GM20431 (cell line): ENCODE data around the gene MMP24OS.

Experiments
- in situ Hi-C: fragments of 300-500 bp; cut with MseI, MboI; formaldehyde crosslinking; loops from one replicate; pipeline ENCODE4 v1.15.0; 2020; ENCODE audit warnings: low sequenced_read_pairs; ENCODE audit not compliant: unreplicated experiment

MMP24OS gene

DNA sequence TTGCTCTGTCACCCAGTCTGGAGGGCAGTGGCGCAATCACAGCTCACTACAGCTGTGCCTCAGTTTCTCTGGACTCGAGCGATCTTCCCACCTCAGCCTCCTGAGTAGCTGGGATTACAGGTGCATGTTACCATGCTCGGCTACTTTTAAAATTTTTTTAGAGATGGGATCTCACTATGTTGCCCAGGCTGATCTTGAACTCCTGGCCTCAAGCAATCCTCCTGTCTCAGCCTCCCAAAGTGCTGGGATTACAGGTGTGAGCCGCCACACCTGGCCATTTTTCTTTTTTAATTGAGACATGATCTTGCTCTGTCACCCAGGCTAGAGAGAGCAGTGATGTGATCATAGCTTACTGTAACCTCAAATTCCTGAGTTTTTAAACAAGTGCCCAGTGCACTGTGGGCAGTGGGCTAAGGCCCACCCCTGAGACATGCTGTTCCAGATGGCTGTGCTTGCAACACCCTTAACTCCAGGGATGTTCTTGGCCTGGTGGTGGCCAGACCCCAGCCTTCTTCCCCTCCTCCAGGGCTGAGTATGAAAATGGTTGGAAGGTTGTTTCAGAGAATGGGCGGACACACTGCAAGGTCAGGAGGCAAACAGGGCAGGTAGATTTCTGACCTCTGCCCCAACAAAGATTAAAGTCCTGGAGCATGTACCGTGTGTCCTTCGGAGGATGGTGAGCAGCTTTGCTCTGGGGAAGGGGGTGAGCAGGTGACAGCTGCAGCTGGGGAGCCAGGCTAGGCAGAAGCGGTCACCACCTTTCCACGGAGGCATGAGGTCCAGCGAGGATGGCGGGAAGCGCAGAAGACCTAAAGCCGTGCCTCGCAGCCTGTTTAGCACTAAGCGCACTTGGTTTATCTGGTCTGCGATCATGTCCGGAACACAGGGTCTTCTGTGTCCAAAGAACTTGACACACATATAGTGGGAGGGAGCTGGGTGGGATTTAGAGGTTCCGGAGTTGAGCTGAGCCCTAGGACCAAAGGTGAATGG lies 15.7 kb upstream of the MMP24OS start:
- in situ Hi-C loops: no loop called here

DNA sequence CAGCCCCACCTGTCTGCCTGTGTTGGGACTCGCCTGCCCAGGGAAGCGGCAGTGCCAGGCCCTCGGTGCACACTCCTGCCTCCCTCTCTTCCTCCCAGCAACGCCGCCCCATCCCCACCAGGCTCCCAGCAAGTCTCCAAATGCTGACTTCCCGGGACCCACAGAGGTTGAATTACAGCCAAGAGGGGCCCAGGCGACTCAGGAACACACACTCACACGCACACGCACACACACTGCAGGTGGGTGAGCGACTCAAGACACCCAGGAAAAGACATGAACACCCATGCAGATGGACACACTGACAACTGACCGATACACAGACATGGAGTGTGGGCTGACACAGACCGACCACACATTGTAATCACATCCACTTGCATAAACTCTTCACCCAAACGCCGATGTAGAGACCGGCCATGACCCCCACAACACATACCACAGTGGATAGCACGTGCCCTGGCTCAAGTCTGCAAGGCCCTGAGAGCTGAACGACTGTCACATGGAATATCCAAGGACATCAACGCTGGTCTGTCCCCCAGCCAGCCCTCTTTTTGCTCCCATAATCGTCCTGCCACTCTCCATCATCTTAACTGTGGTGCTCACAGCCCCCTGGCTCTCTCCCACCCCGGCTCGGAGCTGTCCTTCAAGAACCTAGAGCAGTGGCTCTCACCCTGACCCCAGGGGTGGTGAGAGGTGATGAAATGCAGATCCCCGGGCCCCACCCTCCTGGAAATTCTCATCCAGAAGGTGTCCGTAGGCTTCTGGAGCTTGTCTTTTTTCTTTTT lies 14.8 kb upstream of the MMP24OS start:
- in situ Hi-C loops: no loop called here

DNA sequence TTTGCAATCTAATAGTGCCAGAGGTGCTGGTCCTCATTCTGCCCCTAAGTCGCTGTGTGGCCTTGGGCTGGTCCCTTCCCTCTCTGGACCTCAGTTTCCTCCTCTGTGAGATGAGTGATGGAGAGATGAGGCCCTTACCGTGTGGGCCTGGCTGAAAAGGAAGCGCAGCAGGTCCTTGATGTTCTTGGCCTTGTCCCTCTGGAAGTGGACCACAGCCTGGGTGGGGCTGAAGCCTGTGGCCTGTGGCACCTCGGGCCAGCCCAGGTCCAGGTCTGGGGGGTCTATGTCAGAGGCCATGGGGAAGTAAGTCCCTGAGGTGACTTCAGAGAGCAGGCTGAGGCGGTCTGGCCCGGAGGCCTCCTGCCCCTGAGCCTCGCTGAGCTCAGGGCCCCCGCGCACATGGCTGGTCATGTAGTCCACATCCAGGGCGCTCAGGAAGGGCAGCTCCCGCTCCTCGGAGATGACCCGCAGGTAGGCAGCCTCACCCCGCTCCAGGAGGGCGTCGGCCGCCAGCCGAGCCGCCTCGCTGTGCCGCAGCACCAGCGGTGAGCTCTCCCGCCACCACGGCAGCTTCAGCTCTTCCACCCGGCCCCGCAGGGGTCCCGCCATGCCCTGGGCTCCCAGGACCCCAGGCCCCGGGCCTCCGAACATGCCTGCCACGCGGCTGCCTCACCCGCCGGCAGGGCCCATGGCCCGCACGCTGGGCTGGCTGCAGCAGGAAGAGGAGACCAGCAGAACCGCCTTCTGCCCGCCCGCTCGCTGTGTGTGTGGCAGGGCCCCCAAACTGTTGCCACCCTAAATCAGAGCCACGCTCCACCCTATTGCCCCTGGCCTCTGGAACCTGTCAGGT lies 14.0 kb upstream of the MMP24OS start, which contains the start of gene FAM83C:
Gene FAM83C (minus strand): TSS at position 772 of the 850 bp plus-strand sequence. CDS start 121 bp downstream, at position 651.
- in situ Hi-C loops: no loop called here

DNA sequence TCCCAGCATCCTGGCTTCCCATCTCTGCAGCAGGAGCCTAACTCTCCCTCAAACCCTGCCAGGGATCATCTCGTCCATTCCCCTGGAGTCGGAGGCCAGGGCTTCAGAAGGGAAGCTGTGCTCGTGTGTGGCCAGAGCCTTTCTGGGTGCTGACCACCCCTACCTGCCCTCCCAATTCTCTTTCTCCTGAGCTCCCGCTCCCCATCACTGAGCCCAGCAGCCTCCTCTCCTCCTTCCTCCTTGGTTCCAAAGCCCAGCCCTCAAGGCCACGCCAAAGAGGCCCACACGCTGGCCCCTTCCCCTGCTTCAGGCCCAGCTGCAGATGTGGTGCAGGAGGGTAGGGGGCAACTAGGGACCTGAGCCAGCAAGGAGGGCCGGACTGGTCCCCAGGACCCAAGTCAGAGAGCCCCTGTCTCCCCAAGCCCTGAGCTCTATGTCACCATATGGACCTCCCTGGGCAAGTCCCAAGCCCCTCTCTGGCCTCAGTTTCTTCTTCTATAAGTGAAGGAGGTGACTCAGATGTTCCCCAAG lies 13.0 kb upstream of the MMP24OS start:
- in situ Hi-C loops: no loop called here

DNA sequence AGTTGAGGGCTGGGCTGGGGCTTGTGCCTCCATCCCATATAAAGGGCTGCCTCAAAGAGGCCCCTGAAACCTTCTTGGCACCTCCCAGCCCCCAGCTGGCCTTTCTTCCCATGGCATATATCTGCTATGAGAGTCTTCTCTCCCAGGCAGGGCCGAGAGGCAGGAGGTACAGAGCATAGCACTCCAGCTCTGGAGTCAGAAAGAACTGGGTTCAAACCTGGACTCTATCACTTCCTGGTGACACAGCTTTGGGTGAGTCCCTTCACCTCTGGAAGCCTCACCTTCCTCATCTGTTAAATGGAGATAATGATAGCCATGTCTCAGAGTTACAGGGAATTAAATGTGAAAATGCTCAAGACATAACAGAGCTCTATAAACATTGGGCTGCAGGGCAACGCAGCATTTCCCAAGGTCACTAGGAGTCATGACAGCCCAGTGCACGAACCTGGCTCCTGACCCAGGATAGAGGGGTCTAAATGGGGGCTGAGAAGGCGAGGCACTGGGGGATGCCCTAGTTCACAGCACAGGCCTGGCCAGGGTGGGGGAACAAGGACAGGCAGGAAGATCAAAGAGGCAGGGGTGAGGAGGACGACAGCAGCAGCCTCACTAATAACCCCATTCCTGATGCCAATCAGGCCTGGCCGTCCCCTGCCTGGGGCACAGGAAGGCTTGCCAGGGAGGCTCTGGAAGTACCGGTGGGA lies 12.4 kb upstream of the MMP24OS start:
- in situ Hi-C loops: no loop called here

DNA sequence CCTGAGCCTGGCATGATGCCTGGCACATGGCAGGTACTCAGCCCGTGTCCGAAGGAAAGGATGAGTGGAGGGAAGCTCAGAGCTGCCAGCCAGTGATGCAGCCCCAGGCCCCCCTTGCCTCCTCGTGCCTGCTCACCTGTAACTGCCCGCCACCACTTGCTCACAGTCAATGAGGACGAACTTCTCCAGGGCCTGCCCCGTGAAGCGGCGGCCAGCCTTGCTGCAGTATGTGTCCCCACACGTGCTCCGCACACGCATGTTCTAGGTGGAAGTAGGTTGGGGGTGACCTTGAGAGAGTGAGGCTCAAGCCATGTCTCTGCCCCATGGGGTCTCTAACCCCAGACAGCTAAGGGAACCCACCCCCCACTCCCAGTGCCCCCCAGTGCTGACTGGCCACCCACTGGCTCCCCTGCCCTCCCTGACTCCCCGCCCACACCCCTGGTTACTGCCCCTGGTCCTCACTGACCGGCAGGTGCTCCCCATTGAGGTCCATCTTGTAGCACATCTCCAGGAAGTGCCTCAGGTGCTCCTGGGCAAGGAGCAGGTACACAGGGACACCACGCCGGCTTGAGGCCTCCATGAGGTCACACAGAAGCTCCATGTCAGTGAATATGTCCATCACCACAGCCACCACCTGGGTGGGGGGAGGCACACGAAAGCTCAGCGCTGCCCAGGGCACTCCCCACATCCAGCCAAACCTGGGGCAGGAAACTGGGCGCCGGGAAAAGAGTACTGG lies 10.6 kb upstream of the MMP24OS start:
- in situ Hi-C loops: no loop called here

DNA sequence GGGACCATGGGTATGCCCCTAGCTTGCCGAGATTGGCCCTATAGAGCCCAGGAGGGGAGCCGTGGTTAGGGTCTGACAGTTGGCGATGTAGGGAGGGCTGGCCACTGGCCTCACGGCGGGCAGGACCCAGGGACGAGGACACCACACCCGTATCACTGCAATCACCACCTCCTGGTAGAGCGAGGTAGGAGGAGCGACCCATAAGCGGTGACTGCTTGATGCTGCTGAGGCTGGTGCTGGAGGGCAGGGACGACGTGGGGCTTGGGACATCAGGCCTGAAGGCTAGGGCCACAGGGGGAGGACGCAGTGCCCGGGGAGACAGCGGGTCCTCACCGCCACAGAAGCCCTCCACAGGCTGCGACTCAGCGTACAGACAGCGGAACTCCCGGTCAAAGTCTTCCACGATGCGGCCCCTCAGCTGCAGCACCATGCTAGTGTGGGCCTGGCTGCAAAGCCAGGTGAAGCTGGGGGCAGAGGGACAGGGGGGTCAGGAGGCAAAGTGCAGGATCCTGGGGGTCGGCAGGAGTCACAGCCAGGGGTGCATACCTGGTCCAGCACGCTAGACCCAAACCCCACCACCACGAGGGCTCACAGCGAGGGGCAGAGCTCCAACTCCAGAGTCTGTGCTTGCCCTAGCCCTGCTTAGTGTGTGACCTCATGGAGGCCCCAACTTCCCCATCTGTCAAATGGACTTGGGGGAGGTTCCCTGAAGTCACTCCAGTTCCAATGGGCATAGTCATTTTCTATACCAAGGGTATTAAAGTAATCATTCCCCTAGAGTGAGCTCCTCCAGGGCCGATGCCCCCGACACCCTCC lies 9.8 kb upstream of the MMP24OS start:
- in situ Hi-C loops: no loop called here

DNA sequence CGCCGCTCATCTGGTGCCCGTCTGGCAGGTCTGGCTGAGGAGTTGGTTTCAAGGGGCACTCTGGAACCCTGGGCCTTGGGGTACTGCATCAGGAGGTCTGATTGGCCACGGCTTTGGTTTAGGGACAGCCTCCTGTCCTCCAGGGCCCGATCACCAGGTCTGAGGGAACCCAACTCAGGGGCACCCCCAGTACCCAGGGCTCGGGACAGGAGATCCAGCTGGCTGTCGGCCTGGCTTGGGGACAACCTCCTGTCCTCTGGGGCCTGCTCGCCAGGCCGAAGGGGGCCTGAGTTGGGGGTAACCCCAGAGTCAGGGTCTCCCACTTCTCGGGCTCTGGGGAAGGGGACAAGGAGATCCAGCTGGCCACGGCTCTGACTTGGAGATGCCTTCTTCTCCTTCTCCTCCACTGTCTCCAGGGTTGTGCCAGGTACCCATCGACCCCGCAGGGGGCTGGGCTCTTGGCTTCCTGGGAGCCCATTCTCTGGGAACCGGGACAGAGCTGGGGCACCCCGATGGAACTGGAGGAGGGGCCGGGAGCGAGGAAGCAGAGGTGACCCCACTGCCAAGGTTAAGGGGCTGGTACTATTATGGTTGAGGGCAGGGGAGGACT lies 9.1 kb upstream of the MMP24OS start:
- in situ Hi-C loops: no loop called here

DNA sequence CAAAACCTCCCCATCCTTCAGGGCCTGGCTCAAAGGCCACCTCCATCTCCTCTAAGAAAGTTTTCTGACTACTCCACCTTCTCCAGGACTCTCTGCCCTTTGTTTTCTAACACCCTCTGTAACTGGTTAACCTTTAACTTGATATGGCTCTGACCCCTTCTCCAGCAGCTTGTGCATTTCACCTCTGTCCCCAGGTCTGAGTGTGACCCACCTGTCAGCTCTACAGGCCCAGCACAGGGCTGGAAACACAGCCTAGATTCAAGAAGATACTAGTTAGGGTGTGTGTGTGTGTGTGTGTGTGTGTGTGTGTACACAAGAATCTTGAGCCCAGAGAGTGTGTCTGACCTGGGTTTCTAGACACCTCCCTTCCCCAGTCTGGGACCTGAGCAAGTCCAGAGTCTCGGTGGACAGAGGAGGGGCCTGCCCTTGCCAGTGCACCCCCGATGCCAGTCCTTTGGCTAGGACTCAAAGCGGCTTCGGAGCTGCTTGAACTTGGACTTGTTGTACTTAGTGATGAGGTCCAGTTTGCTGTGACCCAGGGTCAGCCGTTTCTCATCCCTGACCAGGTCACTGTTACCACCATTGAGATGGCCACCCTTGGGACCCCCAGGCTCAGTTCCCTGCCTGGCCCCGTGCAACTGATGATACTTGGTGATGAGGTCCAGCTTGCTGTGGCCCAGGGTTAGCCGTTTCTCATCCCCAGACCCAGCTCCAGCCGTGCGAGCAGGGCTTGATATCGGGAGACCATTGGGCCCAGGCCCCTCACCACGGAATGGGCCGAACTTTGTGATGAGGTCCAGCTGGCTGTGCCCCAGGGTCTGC lies 8.4 kb upstream of the MMP24OS start:
- in situ Hi-C loops: no loop called here

DNA sequence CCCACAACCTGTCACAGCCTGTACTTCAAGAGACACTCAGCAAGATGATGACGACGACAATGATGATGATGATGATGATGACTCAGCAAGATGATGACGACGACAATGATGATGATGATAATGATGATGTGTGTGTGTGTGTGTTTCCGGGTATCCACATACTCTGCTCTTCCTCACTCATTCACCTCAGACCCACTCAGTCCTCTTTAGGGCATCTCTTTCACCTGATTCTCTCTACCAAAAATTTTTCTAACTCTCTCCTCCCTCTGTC lies 7.8 kb upstream of the MMP24OS start:
- in situ Hi-C loops: no loop called here

DNA sequence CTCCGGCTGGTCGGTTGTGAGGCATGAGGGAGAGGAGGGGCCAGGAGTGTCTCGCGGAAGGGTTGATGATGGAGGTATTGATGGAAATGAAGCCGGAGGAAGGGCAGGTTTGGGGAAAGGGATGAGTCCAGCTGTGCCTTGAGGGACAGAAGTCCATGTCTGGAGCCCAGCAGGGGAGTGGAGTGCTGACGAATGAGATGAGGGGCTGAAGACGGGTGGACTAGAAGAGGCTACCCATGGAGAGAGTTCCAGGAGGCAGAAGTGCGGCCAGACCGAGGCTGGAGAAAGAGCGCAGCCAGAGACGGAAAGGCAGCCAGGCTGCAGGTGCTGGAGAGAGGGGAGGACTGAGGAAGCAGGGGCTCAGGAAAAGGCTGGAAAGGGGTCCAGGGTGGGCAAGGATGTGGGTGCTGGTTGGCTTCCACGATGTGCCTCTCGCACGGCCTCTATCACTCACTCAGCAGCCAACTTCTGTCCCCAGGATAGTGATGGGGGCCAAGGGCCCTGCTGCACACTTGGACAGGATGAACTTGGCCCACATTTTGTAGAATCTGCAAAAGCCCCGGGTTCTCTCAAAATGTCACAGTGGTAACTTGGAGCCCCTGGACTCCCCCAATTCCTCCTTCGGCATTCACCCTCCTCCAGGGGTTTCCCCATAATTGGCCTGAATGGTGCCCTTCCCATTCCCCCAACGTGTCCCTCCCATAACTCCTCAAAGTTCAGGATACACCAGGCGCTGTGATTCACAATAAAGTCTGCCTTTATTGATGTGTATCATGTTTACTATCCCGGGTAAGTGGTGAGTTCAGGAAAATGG lies 7.3 kb upstream of the MMP24OS start:
- in situ Hi-C loops: no loop called here

DNA sequence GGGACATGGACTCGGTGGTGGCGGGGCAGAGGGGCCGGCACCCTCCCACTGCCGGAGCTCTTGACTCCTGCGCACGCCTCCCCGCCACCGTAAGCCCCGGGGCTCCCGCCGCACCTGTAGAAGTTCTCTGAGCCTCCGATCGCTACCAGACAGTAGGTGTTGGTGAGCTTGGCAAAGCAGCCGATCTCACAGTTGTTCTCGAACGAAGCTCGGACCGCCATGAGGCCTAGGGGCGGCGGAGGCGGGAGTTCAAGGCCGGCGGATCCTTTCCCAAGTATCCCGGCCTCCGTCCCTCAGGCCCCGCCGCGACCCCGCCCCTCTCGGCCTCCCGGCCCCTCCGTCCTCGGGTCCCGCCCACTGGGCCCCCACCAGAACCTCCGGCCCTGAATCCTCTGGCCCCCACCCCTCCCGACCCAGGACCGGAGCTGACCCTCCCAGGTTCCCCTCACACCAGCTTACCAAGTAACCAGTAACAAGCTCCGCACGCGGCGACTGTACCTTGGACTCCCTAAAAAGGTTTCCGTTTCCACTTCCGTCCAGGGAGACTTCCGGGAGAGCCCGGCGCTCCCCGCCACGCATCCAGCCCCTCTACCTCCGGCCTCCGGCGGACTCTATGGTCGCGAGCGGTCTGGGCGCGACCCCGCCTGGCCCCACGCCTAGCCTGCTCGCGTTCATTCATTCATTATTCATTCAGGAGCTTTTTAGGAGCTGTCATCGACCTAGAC lies 6.5 kb upstream of the MMP24OS start, which contains the start of gene EIF6:
Gene EIF6 (minus strand): TSS at position 506 of the 725 bp plus-strand sequence. CDS start 285 bp downstream, at position 221.
- in situ Hi-C loops: no loop called here

DNA sequence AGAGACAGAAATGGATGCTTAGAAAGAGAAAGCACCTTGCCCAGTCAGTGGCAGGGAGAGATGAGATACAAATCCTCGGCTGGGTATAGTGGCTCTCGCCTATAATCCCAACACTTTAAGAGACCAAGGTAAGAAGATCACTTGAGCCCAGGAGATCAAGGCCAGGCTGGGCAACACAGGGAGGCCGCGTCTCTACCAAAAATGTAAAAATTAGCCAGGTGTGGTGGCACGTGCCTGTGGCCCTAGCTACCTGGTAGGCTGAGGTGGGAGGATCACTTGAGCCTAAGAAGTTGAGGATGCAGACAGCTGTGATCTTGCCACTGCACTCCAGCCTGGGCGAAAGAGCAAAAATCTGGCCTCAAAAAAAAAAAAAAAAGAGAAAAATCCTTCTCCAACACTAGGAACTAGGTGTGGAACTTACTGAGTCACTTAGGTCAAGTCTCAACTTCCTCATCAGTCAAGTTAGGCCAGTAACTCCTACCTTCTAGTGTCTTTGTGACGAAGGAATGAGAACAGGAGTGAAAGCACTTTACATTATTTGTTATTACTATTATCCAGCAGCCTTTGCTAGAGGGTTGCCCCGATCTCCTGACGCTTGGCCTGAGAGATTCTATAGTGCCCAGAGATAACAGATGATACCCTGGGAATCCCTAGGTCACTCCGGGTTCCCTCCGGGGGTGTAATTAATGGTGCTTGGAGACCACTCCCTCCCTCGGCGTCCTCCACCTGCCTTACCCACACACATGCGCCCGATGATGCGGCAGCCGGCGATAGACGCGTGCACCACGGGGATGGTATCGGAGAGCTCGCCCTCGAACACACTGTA lies 5.7 kb upstream of the MMP24OS start:
- in situ Hi-C loops: no loop called here

DNA sequence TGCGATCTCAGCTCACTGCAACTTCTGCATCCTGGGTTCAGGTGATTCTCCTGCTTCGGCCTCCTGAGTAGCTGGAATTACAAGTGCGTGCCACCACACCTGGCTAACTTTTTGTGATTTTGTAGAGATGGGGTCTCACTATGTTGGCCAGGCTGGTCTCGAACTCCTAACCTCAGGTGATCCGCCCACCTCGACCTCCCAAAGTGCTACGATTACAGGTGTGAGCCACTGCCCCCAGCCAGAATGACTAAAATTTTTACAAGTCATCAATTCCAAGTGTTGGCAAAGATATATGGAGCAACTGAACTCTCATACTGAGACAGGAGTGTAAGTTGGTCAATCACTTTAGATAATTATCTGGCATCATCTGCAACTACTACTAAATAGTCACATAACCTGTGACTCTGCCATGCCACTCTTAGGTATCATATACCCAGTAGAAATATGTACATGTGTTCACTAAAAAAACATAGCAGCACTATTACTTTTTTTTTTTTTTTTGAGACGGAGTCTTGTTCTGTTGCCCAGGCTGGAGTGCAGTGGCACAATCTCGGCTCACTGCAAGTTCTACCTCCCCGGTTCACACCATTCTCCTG lies 3.7 kb upstream of the MMP24OS start:
- in situ Hi-C loops: no loop called here
